ENCODE measurements around the gene PTGIS.
A peak's percentile ranks its signal among the peaks of the same experiment; 100 is the strongest.

Gene PTGIS

DNA sequence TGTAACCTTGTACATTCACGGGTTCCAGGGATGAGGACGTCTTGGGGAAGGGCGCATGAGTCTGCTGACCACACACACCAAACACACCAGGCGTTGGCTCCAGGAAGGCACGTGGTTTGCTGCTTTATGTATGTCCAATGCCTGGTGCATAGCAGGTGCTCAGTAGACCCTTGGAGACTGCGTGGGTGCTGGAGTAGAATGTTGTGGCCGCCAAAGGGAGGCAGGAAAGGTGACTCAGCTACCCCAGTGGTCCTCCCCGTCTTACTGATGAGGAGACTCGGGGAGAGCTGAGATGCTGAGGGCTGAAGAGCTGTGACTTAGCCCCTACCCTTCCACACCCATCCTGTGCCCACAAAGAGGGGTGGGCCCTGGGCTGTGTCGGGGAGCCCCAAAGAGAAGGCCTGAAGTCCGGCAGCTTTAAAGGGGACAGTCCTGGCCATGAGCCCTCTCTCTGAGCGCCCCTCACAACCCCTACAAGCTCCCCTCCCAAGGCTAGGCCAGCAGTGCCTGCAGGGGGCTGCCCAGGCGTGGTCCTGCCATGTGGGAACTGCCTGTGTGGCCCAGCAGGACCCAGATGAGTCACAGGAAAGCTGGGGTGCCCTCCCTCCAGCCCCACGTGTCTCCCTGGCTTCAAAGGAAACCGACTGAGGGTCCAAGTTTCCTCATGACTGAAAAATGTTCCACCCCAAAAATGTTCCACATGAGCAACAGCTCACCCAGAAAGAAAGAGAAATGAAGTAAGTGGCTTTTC, 28.0 kb upstream of the PTGIS start:
- DNase-seq, result no peak

DNA sequence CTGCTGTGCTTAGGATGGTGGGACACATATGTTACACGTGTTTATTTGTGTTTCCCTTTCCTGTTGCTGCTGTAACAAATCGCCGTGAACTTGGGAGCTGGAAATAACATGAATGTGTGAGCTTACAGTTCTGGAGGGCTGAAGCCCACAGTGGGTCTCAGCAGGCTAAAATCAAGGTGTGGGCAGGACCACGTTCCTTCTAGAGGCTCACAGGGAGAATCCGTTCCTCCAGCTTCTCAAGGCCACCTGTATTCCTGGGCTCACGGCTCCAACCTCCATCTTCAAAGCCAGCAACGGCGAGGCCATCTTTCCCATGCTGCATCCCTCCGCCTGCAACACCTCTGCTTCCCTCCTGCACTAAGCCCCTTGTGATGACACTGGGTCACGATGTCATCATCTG, 27.4 kb upstream of the PTGIS start:
- no peak for DNase-seq

GRCh38 chr20:49594931-49595315, 27.0 kb upstream of the PTGIS start:
- no peak for DNase-seq

GRCh38 chr20:49594143-49594930, 26.4 kb upstream of the PTGIS start:
- DNase-seq, result no peak

- no peak for DNase-seq
Observed at GRCh38 chr20:49593466-49594142, 25.7 kb upstream of the PTGIS start.

DNA sequence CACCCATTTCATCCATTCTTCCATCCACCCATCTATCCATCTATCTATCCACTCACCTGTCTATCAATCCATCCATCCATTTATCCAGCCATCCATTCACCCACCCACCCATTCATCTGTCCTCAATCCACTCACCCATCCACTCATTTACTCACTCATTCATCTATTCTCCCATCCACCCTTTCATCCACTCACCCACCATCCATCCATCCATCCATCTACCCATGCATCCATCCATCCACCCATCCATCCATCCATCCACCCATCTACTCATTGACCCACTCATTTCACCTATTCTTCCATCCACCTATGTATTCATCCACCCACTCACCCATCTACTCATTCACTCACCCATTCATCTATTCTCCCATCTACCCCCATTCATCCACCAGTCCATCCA, 24.2 kb upstream of the PTGIS start:
- DNase-seq, result no peak

- DNase-seq, result no peak
Observed at GRCh38 chr20:49591217-49591865, 23.4 kb upstream of the PTGIS start.

DNA sequence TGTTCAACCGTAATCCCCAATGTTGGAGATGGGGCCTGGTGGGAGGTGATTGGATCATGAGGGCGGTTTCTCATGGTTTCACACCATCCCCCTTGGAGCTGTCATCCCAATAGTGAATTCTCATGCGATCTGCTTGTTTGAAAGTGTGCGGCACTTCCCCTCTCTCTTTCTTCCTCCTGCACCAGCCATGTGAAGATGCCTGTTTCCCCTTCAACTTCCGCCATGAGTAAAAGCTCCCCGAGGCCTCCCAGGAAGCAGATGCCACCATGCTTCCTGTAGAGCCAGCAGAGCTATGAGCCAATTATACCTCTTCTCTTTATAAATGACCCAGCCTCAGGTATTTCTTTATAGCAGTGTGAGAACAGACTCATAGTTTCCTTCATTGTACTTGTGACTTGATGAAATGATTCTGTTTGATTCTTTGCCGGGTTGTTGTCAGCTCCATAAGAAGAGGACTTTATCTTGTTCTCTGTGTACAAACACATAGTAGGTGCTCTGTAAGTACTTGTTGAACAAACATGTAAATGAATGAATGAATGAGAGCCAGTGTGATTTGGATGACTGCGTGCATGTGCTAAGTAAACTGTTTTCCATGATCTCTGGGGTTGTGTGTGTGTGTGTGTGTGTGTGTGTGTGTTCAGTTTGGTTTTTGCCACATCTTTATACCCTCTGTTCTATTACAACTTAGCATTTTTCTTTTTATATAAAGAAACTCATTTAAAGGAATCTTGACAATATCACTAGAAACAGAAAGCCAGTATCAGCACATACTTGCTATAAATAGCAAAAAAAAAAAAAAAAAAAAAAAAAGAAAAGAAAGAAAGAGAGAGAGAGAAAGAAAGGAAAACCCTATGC, 22.5 kb upstream of the PTGIS start:
- no peak for DNase-seq

GRCh38 chr20:49589747-49590146, 21.8 kb upstream of the PTGIS start:
- no peak for DNase-seq

DNA sequence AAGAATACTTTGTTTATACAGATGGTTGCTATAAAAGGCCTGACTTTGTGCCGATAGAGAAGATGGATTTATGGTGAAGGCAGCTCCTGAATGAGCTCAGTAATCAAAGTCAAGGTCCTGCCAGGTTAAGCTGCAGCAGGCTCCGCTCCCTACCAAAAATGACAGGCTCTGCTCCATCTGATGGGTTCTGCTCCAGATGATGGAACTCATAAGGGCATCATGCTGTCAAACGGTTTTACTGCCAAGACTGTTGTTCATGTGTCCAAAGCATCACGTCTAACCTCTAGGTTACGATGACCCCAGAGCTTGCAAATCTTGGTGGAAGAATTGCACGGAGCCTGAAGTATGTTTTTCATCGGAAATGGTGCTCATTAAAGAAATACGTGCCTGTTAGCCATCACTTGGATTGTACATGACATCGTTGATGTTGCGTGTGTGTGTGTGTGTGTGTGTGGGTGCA, 19.2 kb upstream of the PTGIS start:
- no peak for DNase-seq

GRCh38 chr20:49585585-49586245, 17.8 kb upstream of the PTGIS start:
- no peak for DNase-seq

GRCh38 chr20:49584418-49585382, 16.8 kb upstream of the PTGIS start:
- DNase-seq, result no peak

DNA sequence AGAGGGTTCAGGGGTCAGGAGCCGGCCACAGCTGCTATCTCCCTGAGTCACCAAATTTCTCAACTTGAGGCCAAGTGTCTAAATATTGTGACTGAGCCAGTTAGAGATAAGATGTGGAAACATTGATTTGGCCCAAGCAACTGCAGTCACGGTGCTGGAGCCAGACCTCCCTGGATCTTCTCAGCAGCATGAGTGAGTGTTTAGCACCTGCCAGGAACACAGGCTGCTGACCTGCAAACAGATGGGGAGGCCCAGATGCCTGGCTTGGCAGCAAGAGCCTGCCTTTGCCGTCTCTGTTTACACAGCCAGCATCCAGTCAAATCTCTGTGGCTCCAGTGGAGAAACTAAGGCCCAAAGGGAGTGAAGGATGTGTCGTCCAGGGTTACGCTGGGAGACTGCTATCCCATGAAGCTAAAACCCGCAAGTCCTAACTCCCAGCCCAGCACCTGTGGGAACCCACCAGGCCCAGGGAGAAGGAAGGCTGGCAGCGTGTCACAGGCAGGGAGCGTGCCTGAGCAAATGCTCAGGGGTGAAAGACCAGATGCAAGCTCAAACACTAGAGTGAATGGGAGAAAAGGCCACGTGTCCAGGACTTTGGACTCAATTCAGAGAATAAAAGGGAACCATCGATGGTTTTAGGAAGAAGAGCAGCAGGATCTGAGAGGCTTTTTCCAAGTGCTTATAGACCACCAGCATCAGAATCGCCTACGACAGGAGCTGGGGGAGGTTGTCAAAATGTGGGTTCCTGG, 15.9 kb upstream of the PTGIS start:
- DNase-seq, result peak; percentile 18

- DNase-seq, result no peak
Observed at GRCh38 chr20:49583343-49583668, 15.4 kb upstream of the PTGIS start.

DNA sequence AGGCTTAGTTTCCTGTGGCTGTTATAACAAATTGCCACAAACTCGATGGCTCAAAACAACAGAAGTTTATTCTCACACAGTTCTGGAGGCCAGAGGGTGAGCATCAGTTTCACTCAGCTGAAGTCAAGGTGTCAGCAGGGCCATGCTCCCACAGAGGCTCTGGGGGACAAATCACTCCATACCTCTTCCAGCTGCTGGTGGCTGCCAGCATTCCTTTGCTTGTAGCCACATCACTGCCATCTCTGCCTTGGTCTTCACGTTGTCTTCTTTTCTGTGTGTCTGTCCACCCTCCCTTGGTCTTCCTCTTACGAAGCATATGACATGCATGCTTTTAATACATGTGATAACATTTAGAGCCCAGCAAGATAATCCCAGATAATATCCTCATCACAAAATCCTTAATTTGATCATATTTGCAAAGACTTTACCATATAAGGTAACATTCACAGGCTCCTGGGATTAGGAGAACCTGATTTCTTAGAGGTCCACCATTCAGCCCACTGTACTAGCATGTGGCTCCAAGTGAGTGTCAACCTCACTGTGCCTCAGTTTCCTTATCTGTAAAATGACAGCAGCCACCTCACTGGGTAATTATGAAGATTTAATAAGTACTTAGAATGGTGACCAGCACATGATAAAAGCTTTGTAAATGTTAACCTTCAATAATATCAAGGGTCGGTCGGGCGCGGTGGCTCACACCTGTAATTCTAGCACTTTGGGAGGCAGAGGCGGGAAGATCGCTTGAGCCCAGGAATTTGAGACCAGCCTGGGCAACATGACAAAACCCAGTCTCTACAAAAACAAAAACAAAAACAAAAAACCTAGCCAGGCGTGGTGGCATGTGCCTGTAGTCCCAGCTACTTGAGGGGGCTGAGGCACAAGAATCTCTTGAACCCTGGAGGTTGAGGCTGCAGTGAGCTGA, 14.7 kb upstream of the PTGIS start:
- DNase-seq, result no peak

DNA sequence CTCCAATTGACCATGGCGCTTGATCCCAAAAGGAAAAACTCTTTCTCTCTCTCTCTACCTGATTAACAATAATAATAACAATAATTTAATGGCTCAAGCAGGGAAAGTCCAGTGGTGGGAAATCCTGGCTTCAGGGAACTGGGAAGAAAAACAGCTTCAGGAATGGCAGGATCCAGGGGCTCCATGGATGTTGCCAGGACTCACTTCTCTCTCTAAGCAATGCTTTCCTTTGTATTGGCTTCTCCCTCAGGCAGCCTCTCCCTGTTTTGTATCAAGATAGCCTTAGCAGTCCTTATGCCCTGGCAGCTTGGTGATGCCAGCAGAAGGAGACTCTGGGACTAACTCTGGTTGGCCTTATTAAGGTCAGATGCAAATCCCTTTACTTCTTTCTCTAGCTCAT, 13.5 kb upstream of the PTGIS start:
- no peak for DNase-seq

- DNase-seq, result no peak
Observed at GRCh38 chr20:49580813-49581174, 12.9 kb upstream of the PTGIS start.

DNA sequence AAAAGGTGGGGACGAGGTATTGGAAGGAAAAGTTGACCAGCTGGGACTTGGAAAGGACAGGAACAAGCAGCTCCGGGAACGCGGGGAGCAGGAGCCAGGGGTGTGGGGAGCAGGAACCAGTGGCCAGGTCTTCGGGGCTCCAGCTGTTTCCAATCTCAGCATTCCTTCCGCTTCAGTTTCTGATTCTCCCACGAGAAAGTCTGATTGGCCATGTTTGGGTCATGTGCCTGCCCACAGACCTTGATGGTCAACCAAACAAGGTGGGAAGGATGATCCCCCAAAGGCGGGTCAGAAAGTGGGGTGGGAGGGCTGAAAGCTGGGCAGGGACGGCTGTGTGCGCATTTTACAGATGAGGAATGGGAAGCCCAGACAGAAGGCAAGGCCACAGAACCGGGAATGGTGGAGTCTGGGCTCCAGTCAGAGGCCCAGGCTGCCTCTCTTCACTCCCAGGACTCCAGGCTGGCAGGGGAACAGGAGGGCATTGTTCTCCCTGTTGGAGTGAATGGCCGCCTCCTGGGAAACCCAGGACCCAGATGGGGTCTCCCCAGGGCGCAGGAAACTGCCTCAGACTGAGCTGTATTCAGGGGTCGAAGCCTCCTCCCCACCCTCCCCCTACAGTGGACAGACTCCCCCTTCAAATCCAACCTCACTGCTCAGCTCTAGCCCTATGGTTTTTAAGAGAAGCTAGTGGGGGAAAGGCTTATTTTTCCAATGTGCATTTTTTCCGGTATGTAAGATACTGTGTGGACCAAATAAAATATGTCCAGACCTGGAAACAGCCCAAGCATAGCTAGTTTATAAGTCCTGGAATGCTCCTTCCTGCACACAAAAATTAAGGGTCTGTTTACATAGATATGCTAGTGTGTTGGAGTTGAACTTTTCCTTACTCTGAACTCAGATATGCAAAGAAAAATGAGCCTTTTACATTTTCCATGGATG, 12.2 kb upstream of the PTGIS start:
- DNase-seq, result no peak
